Measurements from ENCODE around the gene SLBP. TPM values are rescaled to one million over a fixed set of nuclear protein-coding genes. Genes with fewer than 3 reads are reported as not detected.
"Not testable (repeated sequence)": the region's sequence is repeated elsewhere in the genome, so short reads cannot be mapped to it uniquely, and the experiment has no call there.

Gene SLBP
- total RNA-seq, 1 experiment from 2014 or later = 86.1 TPM

DNA sequence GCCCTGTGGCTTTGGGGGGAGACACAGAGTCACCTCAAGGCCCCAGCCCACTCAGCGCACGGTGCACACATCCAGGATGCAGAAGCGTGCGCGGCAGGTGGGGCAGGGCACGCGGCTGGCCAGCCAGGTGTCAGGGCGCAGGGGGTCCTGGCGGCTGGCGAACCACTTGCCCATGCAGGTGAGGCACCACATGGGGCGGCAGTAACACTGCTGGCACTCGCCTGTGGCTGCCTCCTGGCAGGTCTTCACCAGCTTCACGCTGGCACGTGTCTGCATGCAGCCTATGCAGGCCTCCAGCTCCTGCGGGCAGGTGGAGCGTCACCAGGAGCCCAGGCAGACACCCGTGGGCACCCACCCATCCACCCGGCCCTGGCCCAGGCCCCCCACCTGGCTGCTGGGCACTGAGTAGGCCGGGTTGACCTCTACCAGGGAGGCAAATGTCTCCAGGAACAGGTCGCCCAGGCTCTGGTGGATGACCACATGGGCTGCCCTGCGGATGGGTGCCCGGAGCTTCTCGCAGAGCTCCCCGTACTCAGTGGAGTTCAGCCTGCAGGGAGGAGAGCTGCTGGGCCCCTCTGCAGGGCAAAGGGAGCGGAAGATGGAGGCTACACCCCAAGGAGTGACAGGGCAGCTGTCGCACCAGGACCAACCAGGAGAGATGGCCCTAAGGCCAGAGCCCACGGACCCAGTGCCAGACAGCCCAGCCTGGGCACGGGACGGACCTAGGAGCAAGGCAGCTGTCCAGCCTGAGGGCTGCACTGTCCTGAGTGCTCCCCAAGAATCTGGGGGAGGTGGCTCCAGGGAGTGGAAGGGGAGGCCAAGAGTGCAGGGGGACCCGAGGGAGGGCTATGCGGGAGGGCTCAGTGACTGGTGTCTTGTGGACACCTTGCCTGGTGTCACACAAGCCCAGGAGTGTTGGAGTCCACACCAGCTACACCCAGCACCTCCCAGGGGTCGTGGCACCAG lies 5.3 kb upstream of the SLBP start:
- in situ Hi-C loops (cut with HindIII; ENCODE audit: low pct_unique_long_range_greater_than_20kb, low sequenced_read_pairs) = no loop called here
- DNase-seq (ENCODE audit: low read depth) = no peak

GRCh38 chr4:1716065-1716945 lies 4.2 kb upstream of the SLBP start:
- DNase-seq (ENCODE audit: low read depth) = no peak
- in situ Hi-C loops (cut with HindIII; ENCODE audit: low pct_unique_long_range_greater_than_20kb, low sequenced_read_pairs) = no loop called here

- in situ Hi-C loops (cut with HindIII; ENCODE audit: low pct_unique_long_range_greater_than_20kb, low sequenced_read_pairs) = no loop called here
- no peak for DNase-seq (ENCODE audit: low read depth)
Measured at GRCh38 chr4:1715002-1715758, 3.1 kb upstream of the SLBP start.

- peak; percentile 41 for DNase-seq (ENCODE audit: low read depth)
Measured at GRCh38 chr4:1714303-1715001, 2.3 kb upstream of the SLBP start.

GRCh38 chr4:1713003-1713851 lies 1.1 kb upstream of the SLBP start:
- in situ Hi-C loops (cut with HindIII; ENCODE audit: low pct_unique_long_range_greater_than_20kb, low sequenced_read_pairs) = no loop called here
- no peak for DNase-seq (ENCODE audit: low read depth)

More at GRCh38 chr4:1714303-1715001, 2.3 kb upstream of the SLBP start:
- in situ Hi-C loops (cut with HindIII; ENCODE audit: low pct_unique_long_range_greater_than_20kb, low sequenced_read_pairs) = no loop called here

DNA sequence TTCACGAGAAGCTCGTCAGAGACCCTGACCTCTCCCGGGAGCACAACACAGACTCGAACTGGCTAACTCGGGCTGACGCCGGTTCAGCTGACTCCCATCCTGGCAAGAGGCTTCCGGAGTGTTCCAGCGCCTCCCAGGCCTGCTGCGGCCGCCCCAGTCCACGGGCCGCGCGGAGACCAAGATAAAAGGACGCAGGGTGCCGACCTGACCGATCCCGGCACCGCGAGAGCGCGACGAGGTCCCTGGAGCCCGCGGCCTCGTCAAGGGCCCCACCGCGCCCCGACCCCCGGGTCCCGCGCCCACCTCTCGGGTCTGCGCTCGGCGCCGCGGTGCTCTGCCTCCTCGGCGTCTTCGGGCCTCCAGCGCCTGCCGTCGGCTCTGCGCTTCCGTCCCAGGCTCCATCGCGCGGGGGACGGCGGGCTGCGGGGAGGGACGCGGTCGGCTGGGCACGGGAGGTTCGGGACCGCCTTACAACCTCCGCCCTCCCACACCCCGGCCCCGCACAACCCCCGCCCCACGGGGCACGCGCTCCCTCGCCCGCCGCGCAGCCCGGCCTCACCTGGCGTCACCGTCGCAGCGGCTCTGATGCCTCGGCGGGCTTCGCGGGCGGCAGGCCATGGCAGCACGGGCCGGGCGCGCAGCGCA lies 426 bp downstream of the SLBP start:
- in situ Hi-C loops (cut with HindIII; ENCODE audit: low pct_unique_long_range_greater_than_20kb, low sequenced_read_pairs) = no loop called here
- DNase-seq (ENCODE audit: low read depth) = peak; percentile 32

- DNase-seq (ENCODE audit: low read depth) = no peak
- in situ Hi-C loops (cut with HindIII; ENCODE audit: low pct_unique_long_range_greater_than_20kb, low sequenced_read_pairs) = no loop called here
Measured at GRCh38 chr4:1711055-1711570, 1.0 kb downstream of the SLBP start.

GRCh38 chr4:1708581-1708980 lies 3.5 kb downstream of the SLBP start:
- DNase-seq (ENCODE audit: low read depth) = no peak
- in situ Hi-C loops (cut with HindIII; ENCODE audit: low pct_unique_long_range_greater_than_20kb, low sequenced_read_pairs) = no loop called here

DNA sequence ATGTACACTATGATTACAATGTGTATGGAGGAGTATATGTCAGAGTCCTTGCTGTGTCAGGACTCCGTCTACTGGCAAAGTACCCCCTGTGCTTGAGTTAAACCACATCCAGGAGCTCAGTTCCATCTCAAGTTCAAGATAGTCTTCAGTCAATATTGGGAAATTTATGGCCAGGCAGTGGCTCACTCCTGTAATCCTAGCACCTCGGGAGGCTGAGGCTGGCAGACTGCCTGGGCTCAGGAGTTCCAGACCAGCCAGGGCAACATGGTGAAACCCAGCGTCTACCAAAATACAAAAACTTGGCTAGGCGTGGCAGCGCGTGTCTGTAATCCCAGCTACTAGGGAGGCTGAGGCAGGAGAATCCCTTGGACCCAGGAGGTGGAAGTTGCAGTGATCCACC lies 5.8 kb downstream of the SLBP start:
- in situ Hi-C loops (cut with HindIII; ENCODE audit: low pct_unique_long_range_greater_than_20kb, low sequenced_read_pairs) = no loop called here
- DNase-seq (ENCODE audit: low read depth) = no peak

DNA sequence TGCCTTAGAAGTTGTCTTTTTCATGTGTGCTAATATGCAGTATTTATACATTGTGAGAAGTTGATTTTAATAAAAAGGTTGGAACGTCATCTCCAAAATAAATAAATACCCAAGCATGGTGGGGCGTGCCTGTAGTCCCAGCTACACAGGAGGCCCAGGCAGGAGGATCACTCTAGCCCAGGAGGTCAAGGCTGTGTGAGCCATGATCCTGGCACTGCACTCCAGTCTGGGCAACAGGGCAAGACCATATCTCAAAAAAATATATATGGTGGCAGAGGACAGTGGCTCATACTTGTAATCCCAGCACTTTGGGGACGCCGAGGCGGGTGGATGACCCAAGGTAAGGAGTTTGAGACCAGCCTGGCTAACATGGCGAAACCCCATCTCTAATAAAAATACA lies 6.4 kb downstream of the SLBP start:
- no peak for DNase-seq (ENCODE audit: low read depth)
- in situ Hi-C loops (cut with HindIII; ENCODE audit: low pct_unique_long_range_greater_than_20kb, low sequenced_read_pairs) = no loop called here

- in situ Hi-C loops (cut with HindIII; ENCODE audit: low pct_unique_long_range_greater_than_20kb, low sequenced_read_pairs) = no loop called here
- no peak for DNase-seq (ENCODE audit: low read depth)
Measured at GRCh38 chr4:1703867-1704266, 8.3 kb downstream of the SLBP start.

- in situ Hi-C loops (cut with HindIII; ENCODE audit: low pct_unique_long_range_greater_than_20kb, low sequenced_read_pairs); DNase-seq (ENCODE audit: low read depth): not testable (repeated sequence)
Measured at GRCh38 chr4:1701671-1702070, 10.4 kb downstream of the SLBP start.

DNA sequence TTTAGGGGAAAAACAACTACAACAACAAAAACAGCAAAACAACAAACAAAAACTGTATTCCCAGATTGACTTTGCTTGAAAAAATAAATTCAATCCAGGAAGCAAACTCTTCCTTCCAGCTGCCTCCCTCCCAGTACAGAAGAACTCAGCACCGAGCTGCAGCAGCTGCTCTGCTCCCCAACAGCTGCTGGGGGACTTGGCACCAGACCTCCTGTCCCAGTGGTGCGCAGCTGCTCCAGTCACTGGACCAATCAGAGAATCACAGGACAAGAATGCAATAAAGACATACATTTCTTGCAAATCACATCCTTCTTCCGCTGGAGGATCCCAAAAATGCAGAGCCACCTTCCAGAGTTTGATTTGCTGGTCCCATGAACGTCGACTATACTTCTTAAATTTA lies 16.2 kb downstream of the SLBP start:
- no peak for DNase-seq (ENCODE audit: low read depth)
- in situ Hi-C loops (cut with HindIII; ENCODE audit: low pct_unique_long_range_greater_than_20kb, low sequenced_read_pairs) = no loop called here

DNA sequence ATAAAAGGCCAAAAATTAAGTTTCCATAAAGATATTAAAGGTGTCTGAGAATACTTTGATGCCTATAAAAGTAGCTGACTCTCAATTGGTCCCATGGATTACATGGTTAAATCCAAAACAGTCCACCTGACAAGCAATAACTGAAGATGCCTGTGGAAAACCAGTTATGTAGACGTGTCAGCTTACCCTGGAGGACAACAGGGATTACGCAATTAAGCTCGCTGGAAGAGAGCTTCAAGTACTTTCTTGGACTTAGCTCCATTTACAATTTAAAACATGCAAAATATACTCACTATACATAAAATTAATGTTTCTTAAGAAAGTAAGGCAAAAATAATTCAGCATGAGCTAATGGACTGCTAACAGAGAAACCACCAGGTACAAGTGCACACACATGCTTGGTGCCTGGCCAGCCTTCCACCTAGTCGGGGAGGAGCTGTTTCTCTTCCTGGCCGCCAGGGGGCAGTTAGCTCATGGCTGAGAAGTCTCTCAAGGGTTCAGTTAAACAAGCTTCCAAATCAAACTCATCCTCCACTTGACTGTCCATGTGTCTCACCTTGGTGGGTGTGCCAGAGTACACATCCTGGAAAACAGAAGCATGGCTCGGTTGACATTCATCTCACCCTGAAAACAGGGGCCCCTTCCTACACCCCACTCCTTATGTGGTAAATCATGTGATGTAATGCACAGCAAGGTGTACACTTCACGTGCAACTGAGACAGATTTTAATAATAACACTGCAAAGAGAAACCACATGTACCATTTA lies 18.8 kb downstream of the SLBP start:
- in situ Hi-C loops (cut with HindIII; ENCODE audit: low pct_unique_long_range_greater_than_20kb, low sequenced_read_pairs) = no loop called here
- peak; percentile 60 for DNase-seq (ENCODE audit: low read depth)

DNA sequence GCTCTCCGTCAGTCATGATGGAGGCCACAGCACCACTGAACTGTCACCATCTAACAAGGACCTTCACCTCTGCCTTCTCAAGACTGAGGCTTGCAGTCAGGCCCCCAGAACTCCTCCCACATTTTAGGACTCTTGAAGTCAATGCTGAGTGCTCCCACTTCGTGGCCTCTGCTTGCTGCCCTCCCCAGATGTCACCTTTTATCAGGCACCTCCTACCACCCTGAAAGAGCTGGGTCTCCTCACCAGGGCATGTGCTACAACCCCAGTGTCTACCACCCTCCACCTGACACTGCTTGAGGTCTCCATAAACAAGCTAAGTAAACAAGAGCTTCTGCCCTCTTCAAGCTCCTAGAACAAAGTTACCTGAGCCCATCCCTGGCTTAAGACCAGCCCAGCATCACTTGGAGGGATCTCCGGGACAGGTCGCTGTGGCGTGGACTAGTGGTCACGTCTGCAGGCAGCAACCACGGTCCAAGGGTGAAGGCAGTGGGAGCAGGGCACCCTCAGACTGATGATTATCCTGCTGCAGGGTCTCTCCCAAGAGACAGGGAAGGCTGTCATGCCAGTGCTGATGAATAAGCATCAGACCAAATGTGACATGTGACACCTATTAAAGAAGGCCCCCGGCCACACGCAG lies 20.3 kb downstream of the SLBP start:
- in situ Hi-C loops (cut with HindIII; ENCODE audit: low pct_unique_long_range_greater_than_20kb, low sequenced_read_pairs) = no loop called here
- no peak for DNase-seq (ENCODE audit: low read depth)
